ENCODE measurements around the gene GLYAT. TPM values are rescaled to one million over a fixed set of nuclear protein-coding genes. Genes with fewer than 3 reads are reported as not detected.
A peak's percentile ranks its signal among the peaks of the same experiment; 100 is the strongest.

GLYAT gene
- total and polyA plus RNA-seq, 2 donors (not counting 1 experiment from before 2014, with no cell fraction given), result not detected

DNA sequence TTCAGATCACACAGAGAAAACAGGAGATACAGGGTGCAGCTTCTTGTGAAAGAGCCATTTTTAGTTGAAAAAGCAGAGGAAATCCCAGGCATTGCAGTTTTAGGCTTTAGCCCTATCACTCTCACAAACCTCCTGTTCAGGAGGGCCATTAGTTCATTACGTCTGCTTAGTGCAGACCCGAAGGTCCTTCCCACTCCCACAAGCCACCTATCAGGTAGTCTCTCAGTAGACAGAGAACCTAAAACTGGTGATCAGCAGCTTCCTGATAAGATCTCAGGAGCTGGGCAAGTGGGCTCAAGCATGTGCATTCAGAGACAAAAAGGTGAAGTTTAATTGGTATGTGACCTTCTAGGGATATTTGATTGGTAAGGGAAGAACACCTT is 4.3 kb downstream of the GLYAT start:
- Histone ChIP-seq H3K9me3 (ENCODE audit: control extremely low read depth in 1 of 3, control insufficient read depth in 2 of 3, insufficient read depth in 1 of 3, low read length in 2 of 3) (peaks cover 0 to 4% (median 0%) of the 10 kb centered on the region in 3 donors), H3K79me2 (ENCODE audit: control insufficient read depth, insufficient read depth, low read length) (no peaks in the 10 kb centered on the region), H3K4me1 (ENCODE audit: control insufficient read depth in 2 of 2, insufficient read depth in 2 of 2, low read length in 2 of 2) (peaks cover 11 to 15% of the 10 kb centered on the region in 2 donors), H3K27me3 (replicated peaks in 1 of 4; ENCODE audit: control extremely low read depth in 1 of 4, control insufficient read depth in 3 of 4, insufficient read depth in 4 of 4, low read length in 3 of 4) (no peaks in the 10 kb centered on the region), H3K27ac (ENCODE audit: low read length in 2 of 2) (no peak overlapping the region), H3K36me3 (replicated peaks in 1 of 2; ENCODE audit: control extremely low read depth in 1 of 2, control insufficient read depth in 1 of 2, extremely low read depth in 1 of 2, insufficient read depth in 2 of 2, low read length in 1 of 2) (no peaks in the 10 kb centered on the region), H4K20me1 (ENCODE audit: control insufficient read depth, insufficient read depth, low read length, poor library complexity, severe bottlenecking) (no peaks in the 10 kb centered on the region), H3K9ac (ENCODE audit: low read length) (no peak overlapping the region), H3K4me3 (ENCODE audit: control extremely low read depth in 1 of 5, extremely low read depth in 1 of 5, insufficient read depth in 1 of 5, low read depth in 2 of 5, low read length in 4 of 5) (no peak overlapping the region), H2AFZ (ENCODE audit: insufficient read depth, low read depth, low read length, poor library complexity, severe bottlenecking) (peak overlapping the region; percentile 68), H3K4me2 (replicated peaks; ENCODE audit: low read depth, low read length, poor library complexity, severe bottlenecking) (peak overlapping the region; percentile 20)
- peak overlapping the region; percentile 47 for H3K4me3 Mint-ChIP-seq
- peak overlapping the region; percentile 16 for H3K27ac Mint-ChIP-seq
- ATAC-seq (ENCODE audit: low read depth), result no peak
- DNase-seq, result no peak
- H3K27me3 Mint-ChIP-seq, result no peaks in the 10 kb centered on the region
- H3K4me1 Mint-ChIP-seq, result peaks cover 13% of the 10 kb centered on the region
- CTCF ChIA-PET, result no interaction called here
- H3K9me3 Mint-ChIP-seq (ENCODE audit: insufficient read depth), result no peaks in the 10 kb centered on the region
- intact Hi-C loops (cut with micrococcal nuclease), result no loop called here
- POLR2A ChIA-PET, result no interaction called here
- TF ChIP-seq EZH2 (IDR thresholded peaks at IDR 0.05; ENCODE audit: borderline replicate concordance, insufficient read depth, low read depth, low read length, poor library complexity, severe bottlenecking), result no peak
- TF ChIP-seq, protein P1, sequence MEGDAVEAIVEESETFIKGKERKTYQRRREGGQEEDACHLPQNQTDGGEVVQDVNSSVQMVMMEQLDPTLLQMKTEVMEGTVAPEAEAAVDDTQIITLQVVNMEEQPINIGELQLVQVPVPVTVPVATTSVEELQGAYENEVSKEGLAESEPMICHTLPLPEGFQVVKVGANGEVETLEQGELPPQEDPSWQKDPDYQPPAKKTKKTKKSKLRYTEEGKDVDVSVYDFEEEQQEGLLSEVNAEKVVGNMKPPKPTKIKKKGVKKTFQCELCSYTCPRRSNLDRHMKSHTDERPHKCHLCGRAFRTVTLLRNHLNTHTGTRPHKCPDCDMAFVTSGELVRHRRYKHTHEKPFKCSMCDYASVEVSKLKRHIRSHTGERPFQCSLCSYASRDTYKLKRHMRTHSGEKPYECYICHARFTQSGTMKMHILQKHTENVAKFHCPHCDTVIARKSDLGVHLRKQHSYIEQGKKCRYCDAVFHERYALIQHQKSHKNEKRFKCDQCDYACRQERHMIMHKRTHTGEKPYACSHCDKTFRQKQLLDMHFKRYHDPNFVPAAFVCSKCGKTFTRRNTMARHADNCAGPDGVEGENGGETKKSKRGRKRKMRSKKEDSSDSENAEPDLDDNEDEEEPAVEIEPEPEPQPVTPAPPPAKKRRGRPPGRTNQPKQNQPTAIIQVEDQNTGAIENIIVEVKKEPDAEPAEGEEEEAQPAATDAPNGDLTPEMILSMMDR (IDR thresholded peaks at IDR 0.05), result no peak
- WGBS (ENCODE audit: insufficient coverage), result 73% methylated on average over 2 of the region's 2 CpGs

DNA sequence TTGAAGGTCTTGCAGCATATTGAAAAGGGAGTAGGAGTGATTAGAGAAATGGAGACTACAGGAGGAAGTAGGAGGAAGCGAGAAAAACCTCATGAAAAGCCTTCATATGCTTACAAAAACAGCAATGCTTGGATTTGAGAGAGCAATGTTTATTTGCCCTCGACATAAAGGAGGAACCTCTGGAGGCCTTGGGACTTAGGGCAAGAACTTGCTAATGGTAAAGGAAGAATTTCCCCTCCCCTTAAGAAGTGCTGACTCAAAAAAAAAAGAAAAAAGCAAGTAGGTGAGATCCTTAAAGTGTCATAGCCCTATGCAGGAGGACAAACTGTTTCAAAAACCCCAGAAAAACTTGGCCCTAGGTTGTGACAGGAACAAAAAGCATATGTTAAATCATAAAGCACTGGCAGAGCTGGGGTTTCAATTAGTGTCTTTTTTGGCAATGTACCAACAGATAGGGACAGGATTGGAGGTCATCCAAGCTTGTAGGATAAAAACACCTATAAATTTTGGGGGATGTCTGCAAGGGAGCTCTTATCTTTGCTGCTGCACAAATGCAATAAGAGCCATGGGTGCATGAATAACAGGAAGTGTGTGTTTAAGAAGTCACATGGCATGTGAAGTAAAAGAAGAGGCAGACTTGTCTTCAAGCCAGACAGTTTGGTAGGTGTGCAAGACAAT is 4.9 kb downstream of the GLYAT start:
- no peak for ATAC-seq (ENCODE audit: low read depth)
- Histone ChIP-seq H3K4me2 (replicated peaks; ENCODE audit: low read depth, low read length, poor library complexity, severe bottlenecking) (peak overlapping the region; percentile 20), H3K9ac (ENCODE audit: low read length) (no peak overlapping the region), H4K20me1 (ENCODE audit: control insufficient read depth, insufficient read depth, low read length, poor library complexity, severe bottlenecking) (no peaks in the 10 kb centered on the region), H3K9me3 (ENCODE audit: control extremely low read depth in 1 of 3, control insufficient read depth in 2 of 3, insufficient read depth in 1 of 3, low read length in 2 of 3) (peaks cover 0 to 4% (median 0%) of the 10 kb centered on the region in 3 donors), H2AFZ (ENCODE audit: insufficient read depth, low read depth, low read length, poor library complexity, severe bottlenecking) (peak overlapping the region; percentile 68), H3K36me3 (replicated peaks in 1 of 2; ENCODE audit: control extremely low read depth in 1 of 2, control insufficient read depth in 1 of 2, extremely low read depth in 1 of 2, insufficient read depth in 2 of 2, low read length in 1 of 2) (no peaks in the 10 kb centered on the region), H3K4me1 (ENCODE audit: control insufficient read depth in 2 of 2, insufficient read depth in 2 of 2, low read length in 2 of 2) (peaks cover 11 to 15% of the 10 kb centered on the region in 2 donors), H3K79me2 (ENCODE audit: control insufficient read depth, insufficient read depth, low read length) (no peaks in the 10 kb centered on the region), H3K27ac (ENCODE audit: low read length in 2 of 2) (no peak overlapping the region), H3K27me3 (replicated peaks in 1 of 4; ENCODE audit: control extremely low read depth in 1 of 4, control insufficient read depth in 3 of 4, insufficient read depth in 4 of 4, low read length in 3 of 4) (no peaks in the 10 kb centered on the region), H3K4me3 (ENCODE audit: control extremely low read depth in 1 of 5, extremely low read depth in 1 of 5, insufficient read depth in 1 of 5, low read depth in 2 of 5, low read length in 4 of 5) (no peak overlapping the region)
- ChIA-PET CTCF (no interaction called here), POLR2A (no interaction called here)
- peak overlapping the region; percentile 47 for H3K4me3 Mint-ChIP-seq
- DNase-seq, result peak; percentile 4
- intact Hi-C loops (cut with micrococcal nuclease), result no loop called here
- TF ChIP-seq, protein P1 (IDR thresholded peaks at IDR 0.05), result no peak
- no peak for TF ChIP-seq EZH2 (IDR thresholded peaks at IDR 0.05; ENCODE audit: borderline replicate concordance, insufficient read depth, low read depth, low read length, poor library complexity, severe bottlenecking)
- H3K4me1 Mint-ChIP-seq, result peaks cover 13% of the 10 kb centered on the region
- no CpG with 5 or more reads among the region's 2 CpGs for WGBS (ENCODE audit: insufficient coverage)
- H3K27me3 Mint-ChIP-seq, result no peaks in the 10 kb centered on the region
- H3K27ac Mint-ChIP-seq, result peak overlapping the region; percentile 22
- no peaks in the 10 kb centered on the region for H3K9me3 Mint-ChIP-seq (ENCODE audit: insufficient read depth)

All from B cell (primary cell).